ENCODE results near the gene MTX2.

MTX2 gene

GRCh38 chr2:176269319-176270099, at the start of gene MTX2:
MTX2 (plus strand) TSS chr2:176269442; CDS start chr2:176269630, 188 bp downstream.
- H3K9me3 ChIP-seq (ENCODE audit: low read depth, low read length), result no peaks in the 10 kb centered on the region
- H3K4me3 ChIP-seq, result peak within 1 kb of the TSS; percentile 93
- H3K36me3 ChIP-seq (ENCODE audit: insufficient read depth, low read length), result 0 out of 2 replicates have a peak, but pooled peaks cover 3% of the 10 kb centered on the region
- no peak for DNase-seq (ENCODE audit: low read depth, low spot score)
- peak within 1 kb of the TSS; percentile 92 for H3K9ac ChIP-seq (ENCODE audit: insufficient read length)
- peak within 1 kb of the TSS; percentile 90 for H3K27ac ChIP-seq
- peak; percentile 91 for TF ChIP-seq POLR2AphosphoS5 (IDR thresholded peaks at IDR 0.05; ENCODE audit: borderline replicate concordance, low read depth, low read length)
- TF ChIP-seq FOXP2 (optimal IDR thresholded peaks at IDR 0.05; ENCODE audit: control extremely low read depth, extremely low read length, insufficient read depth), result no peak
- no peak for TF ChIP-seq EZH2 (IDR thresholded peaks at IDR 0.05)

GRCh38 chr2:176227874-176228273, 41.4 kb upstream of the MTX2 start:
- H3K9me3 ChIP-seq (ENCODE audit: low read depth, low read length), result no peaks in the 10 kb centered on the region
- DNase-seq (ENCODE audit: low read depth, low spot score), result no peak
- H3K36me3 ChIP-seq (ENCODE audit: insufficient read depth, low read length), result no peaks in the 10 kb centered on the region
- no peak overlapping the region for H3K4me3 ChIP-seq
- H3K9ac ChIP-seq (ENCODE audit: insufficient read length), result no peak overlapping the region
- TF ChIP-seq FOXP2 (optimal IDR thresholded peaks at IDR 0.05; ENCODE audit: control extremely low read depth, extremely low read length, insufficient read depth) (no peak), POLR2AphosphoS5 (IDR thresholded peaks at IDR 0.05; ENCODE audit: borderline replicate concordance, low read depth, low read length) (no peak), EZH2 (IDR thresholded peaks at IDR 0.05) (no peak)
- H3K27ac ChIP-seq, result no peak overlapping the region

GRCh38 chr2:176234156-176234555, 35.1 kb upstream of the MTX2 start:
- Histone ChIP-seq H3K36me3 (ENCODE audit: insufficient read depth, low read length) (no peaks in the 10 kb centered on the region), H3K4me3 (no peak overlapping the region), H3K9ac (ENCODE audit: insufficient read length) (no peak overlapping the region), H3K27ac (no peak overlapping the region), H3K9me3 (ENCODE audit: low read depth, low read length) (no peaks in the 10 kb centered on the region)
- TF ChIP-seq EZH2 (IDR thresholded peaks at IDR 0.05) (no peak), FOXP2 (optimal IDR thresholded peaks at IDR 0.05; ENCODE audit: control extremely low read depth, extremely low read length, insufficient read depth) (no peak), POLR2AphosphoS5 (IDR thresholded peaks at IDR 0.05; ENCODE audit: borderline replicate concordance, low read depth, low read length) (no peak)
- DNase-seq (ENCODE audit: low read depth, low spot score), result no peak

- no peaks in the 10 kb centered on the region for H3K9me3 ChIP-seq (ENCODE audit: low read depth, low read length)
- no peak overlapping the region for H3K27ac ChIP-seq
- DNase-seq (ENCODE audit: low read depth, low spot score), result no peak
- no peak overlapping the region for H3K9ac ChIP-seq (ENCODE audit: insufficient read length)
- TF ChIP-seq EZH2 (IDR thresholded peaks at IDR 0.05) (no peak), FOXP2 (optimal IDR thresholded peaks at IDR 0.05; ENCODE audit: control extremely low read depth, extremely low read length, insufficient read depth) (no peak), POLR2AphosphoS5 (IDR thresholded peaks at IDR 0.05; ENCODE audit: borderline replicate concordance, low read depth, low read length) (no peak)
- H3K4me3 ChIP-seq, result no peak overlapping the region
- no peaks in the 10 kb centered on the region for H3K36me3 ChIP-seq (ENCODE audit: insufficient read depth, low read length)
These were observed 34.3 kb upstream of the MTX2 start for GRCh38 chr2:176234940-176235339.

GRCh38 chr2:176237456-176237855, 31.8 kb upstream of the MTX2 start:
- DNase-seq (ENCODE audit: low read depth, low spot score), result no peak
- TF ChIP-seq POLR2AphosphoS5 (IDR thresholded peaks at IDR 0.05; ENCODE audit: borderline replicate concordance, low read depth, low read length), result no peak
- TF ChIP-seq FOXP2 (optimal IDR thresholded peaks at IDR 0.05; ENCODE audit: control extremely low read depth, extremely low read length, insufficient read depth), result no peak
- no peak for TF ChIP-seq EZH2 (IDR thresholded peaks at IDR 0.05)
- no peaks in the 10 kb centered on the region for H3K9me3 ChIP-seq (ENCODE audit: low read depth, low read length)
- H3K36me3 ChIP-seq (ENCODE audit: insufficient read depth, low read length), result no peaks in the 10 kb centered on the region
- 0 out of 2 replicates have a peak overlapping the region, but pooled peaks have one; percentile 7 for H3K27ac ChIP-seq
- no peak overlapping the region for H3K4me3 ChIP-seq
- H3K9ac ChIP-seq (ENCODE audit: insufficient read length), result no peak overlapping the region

- TF ChIP-seq POLR2AphosphoS5 (IDR thresholded peaks at IDR 0.05; ENCODE audit: borderline replicate concordance, low read depth, low read length), result no peak
- no peak for TF ChIP-seq EZH2 (IDR thresholded peaks at IDR 0.05)
- TF ChIP-seq FOXP2 (optimal IDR thresholded peaks at IDR 0.05; ENCODE audit: control extremely low read depth, extremely low read length, insufficient read depth), result no peak
- Histone ChIP-seq H3K9me3 (ENCODE audit: low read depth, low read length) (no peaks in the 10 kb centered on the region), H3K36me3 (ENCODE audit: insufficient read depth, low read length) (no peaks in the 10 kb centered on the region), H3K27ac (no peak overlapping the region), H3K4me3 (no peak overlapping the region), H3K9ac (ENCODE audit: insufficient read length) (no peak overlapping the region)
- DNase-seq (ENCODE audit: low read depth, low spot score), result no peak
These were observed 30.2 kb upstream of the MTX2 start for GRCh38 chr2:176239031-176239430.

GRCh38 chr2:176240301-176240700, 28.9 kb upstream of the MTX2 start:
- DNase-seq (ENCODE audit: low read depth, low spot score), result no peak
- Histone ChIP-seq H3K4me3 (no peak overlapping the region), H3K9me3 (ENCODE audit: low read depth, low read length) (no peaks in the 10 kb centered on the region), H3K9ac (ENCODE audit: insufficient read length) (no peak overlapping the region), H3K36me3 (ENCODE audit: insufficient read depth, low read length) (no peaks in the 10 kb centered on the region), H3K27ac (no peak overlapping the region)
- TF ChIP-seq EZH2 (IDR thresholded peaks at IDR 0.05) (no peak), FOXP2 (optimal IDR thresholded peaks at IDR 0.05; ENCODE audit: control extremely low read depth, extremely low read length, insufficient read depth) (no peak), POLR2AphosphoS5 (IDR thresholded peaks at IDR 0.05; ENCODE audit: borderline replicate concordance, low read depth, low read length) (no peak)

- TF ChIP-seq FOXP2 (optimal IDR thresholded peaks at IDR 0.05; ENCODE audit: control extremely low read depth, extremely low read length, insufficient read depth) (no peak), EZH2 (IDR thresholded peaks at IDR 0.05) (no peak), POLR2AphosphoS5 (IDR thresholded peaks at IDR 0.05; ENCODE audit: borderline replicate concordance, low read depth, low read length) (no peak)
- Histone ChIP-seq H3K36me3 (ENCODE audit: insufficient read depth, low read length) (no peaks in the 10 kb centered on the region), H3K9me3 (ENCODE audit: low read depth, low read length) (no peaks in the 10 kb centered on the region), H3K27ac (no peak overlapping the region), H3K4me3 (no peak overlapping the region), H3K9ac (ENCODE audit: insufficient read length) (no peak overlapping the region)
- DNase-seq (ENCODE audit: low read depth, low spot score), result no peak
These were observed 27.0 kb upstream of the MTX2 start for GRCh38 chr2:176242276-176242675.

Data from SK-N-MC (cell line).